SK-N-SH (cell line): ENCODE results near the gene SVIL. TPM values are rescaled to one million over a fixed set of nuclear protein-coding genes. Genes with fewer than 3 reads are reported as not detected.

Experiments
- CTCF ChIA-PET: fragments of 300-600, 350-600 bp; formaldehyde crosslinking; extraction: SDS; loops from one replicate; lab custom pipeline; 2021; lab: Yijun Ruan, JAX
- POLR2A ChIA-PET: fragments of 350-600 bp; sonication (Branson Sonifier 250); formaldehyde crosslinking; extraction: SDS; loops from one replicate; lab custom pipeline; 2020; ENCODE audit warnings: antibody characterized with exemption, inconsistent platforms; lab: Yijun Ruan, JAX
- DNase-seq: peaks from one replicate; pipeline ENCODE4 v3.0.0; 2012
- H2AFZ ChIP-seq: fragments of 200-600 bp; sonication (generic); 2 replicates; pipeline ENCODE4 v1.8.1; 2016; ENCODE audit warnings: antibody characterized with exemption, mild to moderate bottlenecking, low read depth
- H3F3A ChIP-seq: fragments of 200-600 bp; sonication (generic); replicated peaks from 2 replicates; pipeline ENCODE3; 2016; ENCODE audit warnings: antibody characterized with exemption, mild to moderate bottlenecking; ENCODE audit not compliant: insufficient read depth
- H3K27ac ChIP-seq, 2 experiments: fragments of 200-500 bp in 1 of 2; fragments of 200-600 bp in 1 of 2; sonication (Bioruptor generic) in 1 of 2; sonication (generic), shearing (Covaris generic) in 1 of 2; 2 replicates each; pipeline versions ENCODE4 v1.5.1 to v1.6.1; 2014 to 2016; ENCODE audit warnings: low read depth in 2 of 2, inconsistent platforms in 1 of 2, low read length in 1 of 2, mild to moderate bottlenecking in 1 of 2, mixed read lengths in 1 of 2
- H3K27me3 ChIP-seq: fragments of 200-600 bp; sonication (generic), shearing (Covaris generic); 2 replicates; pipeline ENCODE4 v1.6.1; 2016; ENCODE audit warnings: mixed run types; ENCODE audit not compliant: insufficient read depth
- H3K36me3 ChIP-seq, 2 experiments: fragments of 200-500 bp in 1 of 2; fragments of 200-600 bp in 1 of 2; sonication (Bioruptor generic) in 1 of 2; sonication (generic) in 1 of 2; replicated peaks in 1 of 2; 2 replicates each; pipeline versions ENCODE3 to v1.5.1; 2014 to 2016; ENCODE audit warnings: low read length in 1 of 2, mild to moderate bottlenecking in 1 of 2; ENCODE audit not compliant: insufficient read depth in 2 of 2, control insufficient read depth in 1 of 2
- H3K4me1 ChIP-seq, 2 experiments: fragments of 200-500 bp in 1 of 2; fragments of 200-600 bp in 1 of 2; sonication (Bioruptor generic) in 1 of 2; sonication (generic), shearing (Covaris generic) in 1 of 2; 2 replicates each; pipeline versions ENCODE4 v1.5.1 to v1.6.1; 2014 to 2016; ENCODE audit warnings: low read depth in 1 of 2, low read length in 1 of 2, mixed run types in 1 of 2; ENCODE audit not compliant: insufficient read depth in 2 of 2, control insufficient read depth in 1 of 2
- H3K4me2 ChIP-seq: fragments of 200-600 bp; sonication (generic), shearing (Covaris generic); 2 replicates; pipeline ENCODE4 v1.6.1; 2017; ENCODE audit warnings: mixed run types
- H3K4me3 ChIP-seq, 2 experiments: fragments of 200-500 bp in 1 of 2; fragments of 200-600 bp in 1 of 2; sonication (Bioruptor generic) in 1 of 2; sonication (generic), shearing (Covaris generic) in 1 of 2; 2 replicates each; pipeline versions ENCODE4 v1.5.1 to v1.8.1; 2014 to 2016; ENCODE audit warnings: low read depth in 2 of 2, inconsistent platforms in 1 of 2, low read length in 1 of 2, mild to moderate bottlenecking in 1 of 2, mixed read lengths in 1 of 2, moderate library complexity in 1 of 2
- H3K79me2 ChIP-seq: fragments of 200-600 bp; sonication (generic); 2 replicates; pipeline ENCODE4 v1.8.1; 2017; ENCODE audit warnings: mild to moderate bottlenecking; ENCODE audit not compliant: insufficient read depth
- H3K9ac ChIP-seq: fragments of 200-600 bp; sonication (generic); 2 replicates; pipeline ENCODE4 v1.6.1; 2017; ENCODE audit warnings: mixed run types
- H3K9me2 ChIP-seq: fragments of 200-600 bp; sonication (generic); 2 replicates; pipeline ENCODE4 v1.6.1; 2017; ENCODE audit warnings: mixed run types
- H3K9me3 ChIP-seq: fragments of 200-600 bp; sonication (generic); 2 replicates; pipeline ENCODE4 v1.6.1; 2017; ENCODE audit warnings: mixed run types, mild to moderate bottlenecking, moderate library complexity
- H4K20me1 ChIP-seq: fragments of 200-600 bp; sonication (generic); 2 replicates; pipeline ENCODE4 v1.6.1; 2017; ENCODE audit warnings: mild to moderate bottlenecking, mixed run types; ENCODE audit not compliant: insufficient read depth
- ELF1 ChIP-seq: IDR thresholded peaks from 2 replicates; pipeline ENCODE4 v1.4.0; 2012
- EZH2phosphoT487 ChIP-seq: fragments of 200-600 bp; sonication (generic); IDR thresholded peaks from 2 replicates; pipeline ENCODE4 v1.6.1; 2017; ENCODE audit warnings: low read depth, mixed run types, mild to moderate bottlenecking, antibody characterized with exemption, moderate library complexity, borderline replicate concordance
- FOXJ3 ChIP-seq: sonication (generic); formaldehyde crosslinking; IDR thresholded peaks from 2 replicates; pipeline ENCODE4 v1.5.1; 2020; ENCODE audit warnings: mild to moderate bottlenecking, missing genetic modification reagents
- FOXM1 ChIP-seq: IDR thresholded peaks from 2 replicates; pipeline ENCODE4 v1.4.0; 2012; ENCODE audit warnings: low read depth, mild to moderate bottlenecking
- GATA2 ChIP-seq: sonication (generic); formaldehyde crosslinking; IDR thresholded peaks from 2 replicates; pipeline ENCODE4 v1.5.0; 2020; ENCODE audit warnings: mild to moderate bottlenecking, missing genetic modification reagents
- MEF2A ChIP-seq: IDR thresholded peaks from 2 replicates; pipeline ENCODE4 v1.4.0; 2012; ENCODE audit warnings: low read depth, borderline replicate concordance
- MXI1 ChIP-seq: IDR thresholded peaks from 2 replicates; pipeline ENCODE4 v1.6.1; 2012; ENCODE audit warnings: mild to moderate bottlenecking, low read depth, low read length, improper control_type of control experiment
- NRF1 ChIP-seq: IDR thresholded peaks from 2 replicates; pipeline ENCODE4 v1.6.1; 2012; ENCODE audit warnings: low read depth, mild to moderate bottlenecking, low read length
- POLR2AphosphoS5 ChIP-seq: IDR thresholded peaks from 2 replicates; pipeline ENCODE4 v1.6.1; 2012; ENCODE audit warnings: low read depth, low read length
- RCOR1 ChIP-seq: fragments of 150-350 bp; IDR thresholded peaks from 2 replicates; pipeline ENCODE4 v1.6.1; 2017; ENCODE audit warnings: antibody characterized with exemption, low read length
- TAF1 ChIP-seq: IDR thresholded peaks from 2 replicates; pipeline ENCODE4 v1.6.1; 2012; ENCODE audit warnings: low read depth, mild to moderate bottlenecking, low read length, moderate library complexity, borderline replicate concordance
- TEAD4 ChIP-seq: IDR thresholded peaks from 2 replicates; pipeline ENCODE4 v1.4.0; 2012; ENCODE audit warnings: mild to moderate bottlenecking, borderline replicate concordance; ENCODE audit not compliant: insufficient read depth
- WGBS: methylation state at CpG from one replicate; pipeline ENCODE4 v1.1.6; 2017; ENCODE audit warnings: low lambda C conversion rate; 5-methylcytosine and 5-hydroxymethylcytosine counted together
- polyA plus RNA-seq, 3 experiments: library from polyadenylated mRNA; depleted of rRNA; stranded (reverse); fragments of >200 nt; gene quantifications; 2 replicates each; pipeline ENCODE4 v1.2.3, GENCODE V29; 2012
- TF ChIP-seq, protein P1 (sequence below): IDR thresholded peaks from 2 replicates; pipeline ENCODE4 v1.4.0; 2012; ENCODE audit warnings: low read depth, borderline replicate concordance
- TF ChIP-seq, protein P2 (sequence below): IDR thresholded peaks from 2 replicates; pipeline ENCODE4 v1.4.0; 2012; ENCODE audit warnings: low read depth, borderline replicate concordance
- TF ChIP-seq, protein P3 (sequence below): fragments of 200-600 bp; sonication (generic); IDR thresholded peaks from 2 replicates; pipeline ENCODE4 v1.6.1; 2017; ENCODE audit warnings: antibody characterized with exemption, mild to moderate bottlenecking, moderate library complexity
- TF ChIP-seq, protein P4 (sequence below): fragments of 150-350 bp; IDR thresholded peaks from 2 replicates; pipeline ENCODE4 v1.6.1; 2017; ENCODE audit warnings: antibody characterized with exemption, low read length, low read depth, borderline replicate concordance

The SVIL gene
- polyA plus RNA-seq, 1 of the 3 experiments (the other 2 are of a cell fraction) = 48.7 TPM

DNA sequence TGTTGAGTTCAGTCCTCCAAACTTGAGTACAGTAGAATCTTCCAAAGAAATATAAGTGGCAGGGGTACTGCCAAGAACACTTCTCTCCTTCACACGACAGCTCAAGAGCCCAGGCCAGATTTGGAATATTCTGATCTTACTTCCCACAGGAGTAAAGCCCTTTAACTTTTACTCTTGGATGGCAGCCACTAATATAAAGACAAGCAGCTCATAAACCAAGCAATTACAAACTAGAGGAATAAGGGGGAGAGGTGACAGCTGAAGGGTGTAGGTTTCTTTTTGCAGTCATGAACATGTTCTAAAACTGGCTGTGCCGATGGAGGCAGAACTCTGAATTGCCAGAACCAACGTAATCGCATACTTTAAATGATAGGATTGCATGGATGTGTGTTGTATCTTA, 74.8 kb downstream of the SVIL start:
- POLR2A ChIA-PET = no interaction called here
- H3K4me1 ChIP-seq = peaks cover 5 to 18% of the 10 kb centered on the region in 2 experiments; a peak in 3 of 4 replicates
- 0 out of 4 replicates have a peak overlapping the region, but pooled peaks of 1 of the 2 experiments have one; percentile 12 for H3K27ac ChIP-seq
- 81% methylated on average over 4 of the region's 4 CpGs for WGBS
- H3K9ac ChIP-seq = no peak overlapping the region
- H3K27me3 ChIP-seq = no peaks in the 10 kb centered on the region
- no peak overlapping the region for H3K4me3 ChIP-seq
- peaks cover 37% of the 10 kb centered on the region for H3F3A ChIP-seq
- no peaks in the 10 kb centered on the region; the same call in 1 of the 2 replicates for H4K20me1 ChIP-seq
- CTCF ChIA-PET = interaction anchor here (1.0 to 2.5 kb wide), 4 partner anchors 9 to 42 kb away, joined by 3 to 8 read pairs (median 3); no protein-coding TSS in a partner anchor
- H3K79me2 ChIP-seq = peaks cover 6% of the 10 kb centered on the region; the same call in 1 of the 2 replicates
- H3K9me2 ChIP-seq = no peaks in the 10 kb centered on the region
- no peaks in the 10 kb centered on the region for H3K9me3 ChIP-seq
- H2AFZ ChIP-seq = no peak overlapping the region
- H3K4me2 ChIP-seq = no peak overlapping the region
- TF ChIP-seq RCOR1 = no peak
- TF ChIP-seq TAF1 = no peak
- TF ChIP-seq, protein P1, sequence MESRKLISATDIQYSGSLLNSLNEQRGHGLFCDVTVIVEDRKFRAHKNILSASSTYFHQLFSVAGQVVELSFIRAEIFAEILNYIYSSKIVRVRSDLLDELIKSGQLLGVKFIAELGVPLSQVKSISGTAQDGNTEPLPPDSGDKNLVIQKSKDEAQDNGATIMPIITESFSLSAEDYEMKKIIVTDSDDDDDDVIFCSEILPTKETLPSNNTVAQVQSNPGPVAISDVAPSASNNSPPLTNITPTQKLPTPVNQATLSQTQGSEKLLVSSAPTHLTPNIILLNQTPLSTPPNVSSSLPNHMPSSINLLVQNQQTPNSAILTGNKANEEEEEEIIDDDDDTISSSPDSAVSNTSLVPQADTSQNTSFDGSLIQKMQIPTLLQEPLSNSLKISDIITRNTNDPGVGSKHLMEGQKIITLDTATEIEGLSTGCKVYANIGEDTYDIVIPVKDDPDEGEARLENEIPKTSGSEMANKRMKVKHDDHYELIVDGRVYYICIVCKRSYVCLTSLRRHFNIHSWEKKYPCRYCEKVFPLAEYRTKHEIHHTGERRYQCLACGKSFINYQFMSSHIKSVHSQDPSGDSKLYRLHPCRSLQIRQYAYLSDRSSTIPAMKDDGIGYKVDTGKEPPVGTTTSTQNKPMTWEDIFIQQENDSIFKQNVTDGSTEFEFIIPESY = no peak
- TF ChIP-seq GATA2 (CRISPR knock-in tag) = no peak
- no peak for TF ChIP-seq MXI1
- no peak for TF ChIP-seq FOXJ3 (CRISPR knock-in tag)
- TF ChIP-seq, protein P2, sequence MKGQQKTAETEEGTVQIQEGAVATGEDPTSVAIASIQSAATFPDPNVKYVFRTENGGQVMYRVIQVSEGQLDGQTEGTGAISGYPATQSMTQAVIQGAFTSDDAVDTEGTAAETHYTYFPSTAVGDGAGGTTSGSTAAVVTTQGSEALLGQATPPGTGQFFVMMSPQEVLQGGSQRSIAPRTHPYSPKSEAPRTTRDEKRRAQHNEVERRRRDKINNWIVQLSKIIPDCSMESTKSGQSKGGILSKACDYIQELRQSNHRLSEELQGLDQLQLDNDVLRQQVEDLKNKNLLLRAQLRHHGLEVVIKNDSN = no peak
- TF ChIP-seq, protein P3, sequence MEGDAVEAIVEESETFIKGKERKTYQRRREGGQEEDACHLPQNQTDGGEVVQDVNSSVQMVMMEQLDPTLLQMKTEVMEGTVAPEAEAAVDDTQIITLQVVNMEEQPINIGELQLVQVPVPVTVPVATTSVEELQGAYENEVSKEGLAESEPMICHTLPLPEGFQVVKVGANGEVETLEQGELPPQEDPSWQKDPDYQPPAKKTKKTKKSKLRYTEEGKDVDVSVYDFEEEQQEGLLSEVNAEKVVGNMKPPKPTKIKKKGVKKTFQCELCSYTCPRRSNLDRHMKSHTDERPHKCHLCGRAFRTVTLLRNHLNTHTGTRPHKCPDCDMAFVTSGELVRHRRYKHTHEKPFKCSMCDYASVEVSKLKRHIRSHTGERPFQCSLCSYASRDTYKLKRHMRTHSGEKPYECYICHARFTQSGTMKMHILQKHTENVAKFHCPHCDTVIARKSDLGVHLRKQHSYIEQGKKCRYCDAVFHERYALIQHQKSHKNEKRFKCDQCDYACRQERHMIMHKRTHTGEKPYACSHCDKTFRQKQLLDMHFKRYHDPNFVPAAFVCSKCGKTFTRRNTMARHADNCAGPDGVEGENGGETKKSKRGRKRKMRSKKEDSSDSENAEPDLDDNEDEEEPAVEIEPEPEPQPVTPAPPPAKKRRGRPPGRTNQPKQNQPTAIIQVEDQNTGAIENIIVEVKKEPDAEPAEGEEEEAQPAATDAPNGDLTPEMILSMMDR = no peak
- no peak for TF ChIP-seq ELF1
- TF ChIP-seq FOXM1 = no peak
- no peak for DNase-seq
- H3K36me3 ChIP-seq = peaks cover 20 to 43% of the 10 kb centered on the region in 2 experiments

DNA sequence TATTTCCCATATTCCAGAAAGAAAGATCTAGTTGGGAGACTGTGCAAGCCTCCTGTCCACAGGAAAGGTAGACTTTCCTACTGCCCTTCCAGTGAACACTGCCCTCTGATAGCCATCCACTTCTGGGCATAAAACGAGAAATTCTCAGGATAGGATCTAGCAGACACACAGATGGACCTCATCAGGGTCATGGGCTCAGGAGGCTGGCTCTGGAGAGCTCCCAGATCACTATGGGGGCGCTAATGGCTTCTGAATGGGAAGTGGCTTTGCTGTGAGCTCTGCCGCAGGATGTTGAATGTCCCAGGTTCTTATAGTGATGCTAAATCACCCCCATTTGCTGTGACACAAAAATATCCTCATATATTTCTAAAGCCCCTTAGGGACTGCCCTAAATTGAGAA, 77.1 kb downstream of the SVIL start:
- Histone ChIP-seq H3K79me2 (peaks cover 6% of the 10 kb centered on the region; the same call in 1 of the 2 replicates), H3K9me3 (no peaks in the 10 kb centered on the region), H3K4me1 (peaks cover 7 to 18% of the 10 kb centered on the region in 2 experiments; a peak in 3 of 4 replicates), H3K4me3 (no peak overlapping the region), H3K9me2 (no peaks in the 10 kb centered on the region), H3K9ac (no peak overlapping the region), H3K27ac (peak overlapping the region in 1 of 2 experiments; percentile 90; a peak in 1 of 4 replicates), H4K20me1 (no peaks in the 10 kb centered on the region; the same call in 1 of the 2 replicates), H3K27me3 (no peaks in the 10 kb centered on the region), H3K4me2 (no peak overlapping the region), H2AFZ (no peak overlapping the region), H3K36me3 (peaks cover 24 to 57% of the 10 kb centered on the region in 2 experiments), H3F3A (peaks cover 38% of the 10 kb centered on the region)
- TF ChIP-seq POLR2AphosphoS5 (no peak), MEF2A (no peak), NRF1 (no peak), MXI1 (no peak), EZH2phosphoT487 (no peak), TEAD4 (no peak)
- TF ChIP-seq, protein P4, sequence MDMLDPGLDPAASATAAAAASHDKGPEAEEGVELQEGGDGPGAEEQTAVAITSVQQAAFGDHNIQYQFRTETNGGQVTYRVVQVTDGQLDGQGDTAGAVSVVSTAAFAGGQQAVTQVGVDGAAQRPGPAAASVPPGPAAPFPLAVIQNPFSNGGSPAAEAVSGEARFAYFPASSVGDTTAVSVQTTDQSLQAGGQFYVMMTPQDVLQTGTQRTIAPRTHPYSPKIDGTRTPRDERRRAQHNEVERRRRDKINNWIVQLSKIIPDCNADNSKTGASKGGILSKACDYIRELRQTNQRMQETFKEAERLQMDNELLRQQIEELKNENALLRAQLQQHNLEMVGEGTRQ = no peak
- TF ChIP-seq, protein P1 = no peak
- ChIA-PET POLR2A (no interaction called here), CTCF (interaction anchor here (1.0 to 2.5 kb wide), 2 partner anchors 40 to 44 kb away, joined by 3 to 8 read pairs; no protein-coding TSS in a partner anchor)
- WGBS = 86% methylated on average over 3 of the region's 3 CpGs
- DNase-seq = peak; percentile 31
